ENCODE results near the gene PAPOLA.

- TF ChIP-seq, protein P1, sequence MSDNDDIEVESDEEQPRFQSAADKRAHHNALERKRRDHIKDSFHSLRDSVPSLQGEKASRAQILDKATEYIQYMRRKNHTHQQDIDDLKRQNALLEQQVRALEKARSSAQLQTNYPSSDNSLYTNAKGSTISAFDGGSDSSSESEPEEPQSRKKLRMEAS (IDR thresholded peaks at IDR 0.05) = no peak
- TF ChIP-seq RAD21 (IDR thresholded peaks at IDR 0.05; ENCODE audit: low read depth) (no peak), CTCF (IDR thresholded peaks at IDR 0.05 in 2 of 3, conservative IDR thresholded peaks at IDR 0.05 in 1 of 3; ENCODE audit: borderline replicate concordance in 1 of 3, insufficient read depth in 1 of 3, low read depth in 2 of 3, low read length in 2 of 3) (no peak), ZBTB33 (IDR thresholded peaks at IDR 0.05; ENCODE audit: extremely low read depth, insufficient replicate concordance, low read length) (no peak), POLR2A (IDR thresholded peaks at IDR 0.05; ENCODE audit: borderline replicate concordance, extremely low read depth, insufficient read depth, insufficient read length) (no peak), SRF (IDR thresholded peaks at IDR 0.05; ENCODE audit: low read depth) (no peak)
Measured at GRCh38 chr14:96497586-96497985, 4.6 kb upstream of the PAPOLA start.

Measured in HCT116 (cell line).